Measurements from ENCODE around the gene UNC119.

DNA sequence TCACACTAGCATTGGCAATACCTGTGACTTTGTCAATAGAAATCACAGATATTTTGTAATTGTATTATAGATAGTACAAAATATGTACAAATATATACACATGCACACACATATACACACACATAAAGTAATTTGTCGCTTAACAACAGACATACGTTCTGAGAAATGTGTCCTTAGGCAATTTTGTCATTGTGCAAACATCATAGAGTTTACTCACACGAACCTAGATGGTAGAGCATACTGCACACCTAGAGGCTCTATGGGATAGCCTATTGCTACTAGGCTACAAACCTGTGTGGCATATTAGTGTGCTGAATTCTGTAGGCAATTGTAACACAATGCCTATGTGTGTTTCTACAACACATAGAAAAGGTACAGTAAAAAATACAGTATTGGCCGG lies 11.0 kb downstream of the UNC119 start:
- TF ChIP-seq CTCF (IDR thresholded peaks at IDR 0.05; ENCODE audit: low read depth, low read length, poor library complexity, severe bottlenecking) (no peak), EZH2phosphoT487 (IDR thresholded peaks at IDR 0.05; ENCODE audit: borderline replicate concordance, low read length) (no peak)
